NB4 (cell line): Measurements from ENCODE around the gene SLC39A8.

Experiments
- POLR2A ChIP-seq: IDR thresholded peaks from 2 replicates; pipeline ENCODE4 v1.6.1; 2011; ENCODE audit warnings: mild to moderate bottlenecking; ENCODE audit not compliant: insufficient read length; ENCODE audit errors: extremely low read depth
- TF ChIP-seq, protein P1 (sequence below): IDR thresholded peaks from one replicate; pipeline ENCODE4 v1.5.1; 2012; ENCODE audit warnings: low read depth, low read length

DNA sequence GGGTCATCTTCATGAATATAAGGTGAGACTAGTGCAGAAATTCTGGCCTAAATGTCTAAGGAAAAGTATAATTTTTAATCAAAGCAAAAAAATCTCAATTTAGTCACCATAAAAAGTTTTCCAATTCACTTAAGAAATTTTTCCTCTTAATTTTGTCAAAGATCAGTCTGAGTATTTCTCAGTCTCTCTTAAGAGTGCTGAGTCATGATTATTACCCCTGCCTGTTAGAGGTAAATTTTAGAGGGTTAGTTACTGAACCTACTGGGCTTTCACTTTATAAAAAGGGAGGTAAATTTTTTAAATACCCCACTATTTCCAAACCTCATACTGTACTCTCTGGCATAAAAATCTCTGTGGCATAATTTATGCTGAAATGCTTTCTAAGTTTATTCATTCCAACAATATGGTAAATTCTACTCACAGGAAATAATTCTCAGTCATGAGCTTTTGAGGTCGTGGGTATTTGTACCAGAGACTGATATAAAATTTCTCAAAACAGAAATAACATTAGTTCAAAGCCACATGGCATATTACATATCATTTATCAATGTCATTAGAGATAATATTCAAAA lies 122.4 kb downstream of the SLC39A8 start:
- TF ChIP-seq, protein P1, sequence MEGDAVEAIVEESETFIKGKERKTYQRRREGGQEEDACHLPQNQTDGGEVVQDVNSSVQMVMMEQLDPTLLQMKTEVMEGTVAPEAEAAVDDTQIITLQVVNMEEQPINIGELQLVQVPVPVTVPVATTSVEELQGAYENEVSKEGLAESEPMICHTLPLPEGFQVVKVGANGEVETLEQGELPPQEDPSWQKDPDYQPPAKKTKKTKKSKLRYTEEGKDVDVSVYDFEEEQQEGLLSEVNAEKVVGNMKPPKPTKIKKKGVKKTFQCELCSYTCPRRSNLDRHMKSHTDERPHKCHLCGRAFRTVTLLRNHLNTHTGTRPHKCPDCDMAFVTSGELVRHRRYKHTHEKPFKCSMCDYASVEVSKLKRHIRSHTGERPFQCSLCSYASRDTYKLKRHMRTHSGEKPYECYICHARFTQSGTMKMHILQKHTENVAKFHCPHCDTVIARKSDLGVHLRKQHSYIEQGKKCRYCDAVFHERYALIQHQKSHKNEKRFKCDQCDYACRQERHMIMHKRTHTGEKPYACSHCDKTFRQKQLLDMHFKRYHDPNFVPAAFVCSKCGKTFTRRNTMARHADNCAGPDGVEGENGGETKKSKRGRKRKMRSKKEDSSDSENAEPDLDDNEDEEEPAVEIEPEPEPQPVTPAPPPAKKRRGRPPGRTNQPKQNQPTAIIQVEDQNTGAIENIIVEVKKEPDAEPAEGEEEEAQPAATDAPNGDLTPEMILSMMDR, result no peak
- no peak for TF ChIP-seq POLR2A
